Stomach (tissue), 4 donors: ENCODE results near the gene GKN1.

Experiments
- CTCF ChIP-seq, 7 experiments: fragments of 450-650 bp in 4 of 7; fragments of 200-600 bp in 3 of 7; sonication (generic) in 3 of 7; IDR thresholded peaks; one replicate each; pipeline ENCODE4 v1.5.1; 2016 to 2019; ENCODE audit warnings: antibody characterized with exemption in 7 of 7, control low read depth in 2 of 7, mild to moderate bottlenecking in 1 of 7
- POLR2AphosphoS5 ChIP-seq, 3 donors: sonication (generic); formaldehyde crosslinking; IDR thresholded peaks; one replicate each; pipeline ENCODE4 v1.6.1; 2016; ENCODE audit warnings: antibody characterized with exemption in 3 of 3

GRCh38 chr2:69007603-69008002 is 33.2 kb downstream of the GKN1 start:
- TF ChIP-seq POLR2AphosphoS5 (IDR thresholded peaks at IDR 0.05) (no peak), CTCF (IDR thresholded peaks at IDR 0.05) (no peak)
